A172 (cell line): ENCODE data around the gene ZFYVE21. TPM values are rescaled to one million over a fixed set of nuclear protein-coding genes. Genes with fewer than 3 reads are reported as not detected.
"Not testable (repeated sequence)": the region's sequence is repeated elsewhere in the genome, so short reads cannot be mapped to it uniquely, and the experiment has no call there.

Experiments used
- DNase-seq: peaks from one replicate; pipeline ENCODE4 v3.0.0-alpha.2; 2015; ENCODE audit warnings: low spot score
- total RNA-seq: library from RNA; depleted of rRNA; stranded (reverse); fragments of >200 nt; shearing (Covaris generic); gene quantifications from 2 replicates; pipeline ENCODE4 v1.2.3, GENCODE V29; 2014; rRNA removed

ZFYVE21 gene
- total RNA-seq, 1 experiment from 2014 or later = 57.4 TPM

DNA sequence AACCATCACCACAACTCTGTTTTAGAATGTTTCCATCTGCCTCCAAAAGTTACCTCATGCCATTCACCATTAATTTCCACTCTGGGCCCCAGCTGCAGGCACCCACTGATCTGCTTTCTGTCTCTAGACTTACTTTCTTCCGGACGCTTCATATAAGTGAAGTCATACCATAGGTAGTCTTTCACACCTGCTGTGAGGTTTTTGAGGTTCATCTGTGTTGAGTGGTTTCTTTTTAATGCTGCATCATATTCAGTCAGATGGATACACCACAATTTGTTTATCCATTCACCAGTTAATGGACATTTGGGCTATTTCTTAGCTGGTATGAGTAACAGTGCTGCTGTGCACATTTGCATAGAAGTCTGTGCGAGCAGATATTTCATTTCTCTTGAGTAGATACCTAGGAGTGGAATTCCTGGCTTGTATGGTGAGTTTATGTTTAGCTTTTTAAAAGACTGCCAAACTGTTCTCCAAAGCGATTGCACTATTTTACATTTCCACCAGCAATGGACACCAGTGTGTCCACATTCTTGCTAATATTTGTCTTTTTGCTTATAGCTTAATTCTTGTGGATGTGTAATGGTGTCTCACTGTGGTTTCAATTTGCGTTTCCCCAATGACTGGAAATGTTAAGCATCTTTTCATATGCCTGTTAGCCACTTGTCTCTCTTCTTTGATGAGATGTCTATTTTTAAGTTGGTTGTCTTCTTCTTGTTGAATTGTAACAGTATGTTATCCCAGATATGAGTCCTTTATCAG lies 48.3 kb downstream of the ZFYVE21 start:
- DNase-seq = no peak

DNA sequence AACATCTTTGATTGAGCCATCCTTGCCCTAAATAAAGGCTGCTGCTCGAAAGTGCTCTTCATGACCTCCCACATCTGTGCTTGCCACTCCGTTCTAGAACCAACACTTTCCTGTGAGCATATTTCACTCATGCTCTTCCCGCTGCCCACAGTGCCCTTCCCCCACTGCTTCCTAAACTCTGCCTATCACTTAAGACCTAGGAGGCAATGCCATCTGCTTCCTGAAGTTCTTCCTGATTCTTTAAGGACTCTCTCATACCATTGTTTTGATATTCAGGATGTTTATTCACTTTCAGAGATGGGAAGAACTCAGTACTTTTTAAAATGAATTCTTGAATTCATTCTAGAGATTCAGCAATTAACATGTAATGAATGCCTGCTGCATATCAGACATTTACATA lies 49.9 kb downstream of the ZFYVE21 start:
- DNase-seq = no peak

DNA sequence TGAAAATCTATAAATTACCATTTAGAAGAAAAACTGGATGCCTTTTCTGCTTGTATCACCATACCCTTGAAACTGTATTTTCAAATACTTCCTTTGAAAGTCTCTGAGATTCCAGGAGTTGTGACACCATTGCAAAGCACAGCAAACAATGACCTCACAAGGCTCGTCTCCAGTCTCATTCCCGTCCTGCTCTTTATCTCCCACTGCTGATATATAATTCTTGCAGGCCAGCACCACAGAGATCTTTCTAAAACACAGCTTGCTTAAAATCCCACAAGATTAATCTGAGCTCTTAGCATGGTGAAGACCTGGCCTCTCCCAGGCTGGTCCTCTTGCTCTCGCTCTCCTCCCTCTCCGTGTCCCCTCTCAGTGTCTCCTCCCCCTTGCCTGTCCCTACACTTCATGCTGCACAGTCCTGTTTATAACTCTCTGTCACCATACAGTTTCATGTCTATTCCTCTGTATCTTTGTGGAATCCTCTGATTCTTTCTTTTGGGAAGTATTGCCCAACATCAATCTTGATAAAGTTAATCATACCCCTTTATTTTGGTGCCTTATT lies 51.8 kb downstream of the ZFYVE21 start:
- DNase-seq = no peak

DNA sequence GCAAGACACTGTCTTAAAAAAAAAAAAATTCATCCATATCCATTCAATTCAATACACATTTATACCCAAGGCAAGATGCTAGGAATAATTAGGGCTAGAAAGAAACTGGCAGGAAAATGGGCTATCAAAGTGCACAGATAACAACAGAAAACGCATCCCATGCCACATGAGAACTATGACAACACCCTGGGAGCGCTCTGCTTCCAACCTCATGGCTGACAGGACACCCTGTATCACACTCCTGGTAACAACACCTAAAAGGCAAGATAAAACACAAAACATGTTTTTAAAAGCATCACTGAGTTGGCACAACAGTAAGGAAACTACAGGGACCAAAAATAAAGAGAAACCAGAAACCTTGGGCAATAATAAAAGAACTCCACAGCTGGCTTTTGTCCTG lies 54.9 kb downstream of the ZFYVE21 start:
- DNase-seq = no peak

DNA sequence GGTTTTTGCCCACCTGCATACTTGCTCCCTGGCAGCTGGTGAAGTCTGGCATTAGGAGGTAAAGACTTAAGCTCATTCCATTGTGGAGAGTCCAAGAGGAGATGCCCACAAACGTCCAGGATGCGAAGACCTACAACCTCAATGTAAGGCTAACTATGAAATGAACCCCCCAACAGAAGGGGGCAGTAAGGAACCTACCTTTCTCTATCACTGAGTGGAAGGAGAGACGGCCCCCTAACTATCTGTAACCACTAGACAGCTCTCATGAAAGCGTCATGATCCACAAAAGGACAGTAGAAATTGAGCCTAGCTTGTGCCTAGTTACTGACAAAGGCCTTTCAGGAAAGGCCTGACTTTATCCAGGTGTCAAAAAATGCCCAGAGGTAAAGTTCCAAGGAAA lies 55.3 kb downstream of the ZFYVE21 start:
- DNase-seq = no peak

DNA sequence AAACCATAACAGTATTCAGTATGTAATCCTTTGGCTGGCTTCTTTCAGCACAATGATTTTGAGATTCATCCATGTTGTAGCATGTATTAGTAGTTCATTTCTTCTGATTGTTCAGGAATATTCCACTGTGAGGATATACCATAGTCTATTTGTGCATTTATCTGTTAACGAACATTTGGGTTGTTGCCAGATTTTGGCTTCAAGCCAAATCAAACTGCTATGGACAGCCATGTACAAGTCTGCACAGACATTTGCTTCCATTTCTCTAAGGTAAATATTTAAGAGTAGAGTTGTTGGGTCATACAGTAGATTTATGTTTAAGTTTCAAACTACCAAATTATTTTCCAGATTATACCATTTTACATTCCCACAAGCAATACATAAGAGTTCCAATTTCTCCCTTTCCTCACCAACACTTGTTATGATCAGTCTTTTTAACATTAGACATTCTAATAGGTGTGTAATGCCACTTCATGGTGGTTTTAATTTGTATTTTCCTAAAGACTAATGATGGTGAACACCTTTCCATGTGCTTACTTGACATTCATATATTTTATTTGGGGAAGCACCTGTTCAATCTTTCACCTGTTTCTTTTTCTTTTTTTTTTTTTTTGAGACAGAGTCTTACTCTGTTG lies 56.6 kb downstream of the ZFYVE21 start:
- DNase-seq = no peak

DNA sequence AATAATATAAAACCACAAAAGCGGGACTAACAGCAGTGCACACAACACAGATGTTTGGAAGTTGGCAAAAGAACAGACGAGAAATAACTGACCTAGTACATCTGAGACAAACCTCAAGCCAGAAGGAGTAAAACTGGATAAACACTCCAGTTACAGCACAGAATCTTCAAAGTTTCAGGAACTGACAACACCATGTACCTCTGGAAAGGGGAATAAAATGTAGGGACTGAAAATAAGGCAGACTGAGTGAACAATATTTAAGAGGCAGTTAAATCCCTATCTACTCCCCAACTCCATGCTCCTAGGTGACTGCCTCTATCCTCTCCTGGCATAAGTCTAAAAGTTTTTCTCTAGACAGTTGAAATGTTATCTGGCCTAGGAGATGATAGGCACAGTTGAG lies 57.9 kb downstream of the ZFYVE21 start:
- DNase-seq = no peak

DNA sequence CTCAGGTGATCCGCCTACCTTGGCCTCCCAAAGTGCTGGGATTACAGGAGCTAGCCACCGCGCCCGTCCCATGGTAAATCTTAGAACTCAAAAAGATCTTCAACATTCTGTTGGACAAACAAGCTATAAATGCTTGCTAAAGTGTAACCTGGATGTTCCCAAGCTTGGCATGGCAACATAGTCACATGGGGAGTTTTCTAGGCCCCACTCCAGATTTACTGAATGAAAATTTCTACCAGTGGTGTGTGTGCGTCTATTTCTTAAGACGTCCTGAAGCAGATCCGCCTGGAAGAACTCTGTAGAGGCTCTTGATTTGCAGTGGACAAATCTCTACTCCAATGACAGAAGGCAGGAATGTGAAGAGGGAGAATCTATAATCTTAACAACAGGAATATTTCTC lies 59.9 kb downstream of the ZFYVE21 start:
- no peak for DNase-seq

DNA sequence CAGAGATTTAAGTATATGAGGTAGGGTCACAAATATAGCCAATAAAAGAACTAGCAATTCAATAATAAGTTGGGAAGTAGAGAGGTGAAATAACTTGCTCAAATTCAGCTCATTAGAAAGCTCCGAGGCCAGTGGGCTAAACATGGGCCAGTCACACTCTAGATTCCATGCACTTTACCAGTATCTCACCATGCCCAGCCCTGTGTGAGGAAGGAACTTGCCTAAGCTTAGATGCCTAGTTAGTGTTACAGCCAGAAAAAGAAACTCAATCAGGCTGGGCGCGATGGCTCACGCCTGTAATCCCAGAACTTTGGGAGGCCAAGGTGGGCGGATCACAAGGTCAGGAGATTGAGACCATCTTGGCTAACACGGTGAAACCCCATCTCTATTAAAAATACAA lies 60.7 kb downstream of the ZFYVE21 start:
- not testable (repeated sequence) for DNase-seq

DNA sequence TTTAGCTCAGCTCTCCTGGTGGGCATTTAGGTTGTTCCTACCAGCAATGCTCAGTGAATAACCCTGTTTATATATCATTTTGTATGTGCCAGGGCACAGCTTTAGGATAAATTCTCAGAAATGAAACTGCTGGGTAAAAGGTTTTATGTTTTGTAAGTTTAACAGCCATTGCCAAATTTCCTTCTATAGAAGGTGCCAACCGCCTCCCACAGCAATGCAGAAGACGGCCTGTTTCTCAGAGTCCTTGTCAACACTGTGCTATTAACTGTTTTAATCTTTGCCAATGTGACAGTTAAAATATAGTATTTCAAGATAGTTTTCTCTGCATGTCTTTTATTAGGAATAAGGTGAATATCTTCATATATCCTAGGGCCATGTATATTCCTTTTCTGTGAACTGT lies 66.8 kb downstream of the ZFYVE21 start:
- no peak for DNase-seq

Other genes starting within 250 kb of the ZFYVE21 start
- 13.2 and 40.3 TPM in 2 replicates for gene CKB, start 193.0 kb upstream of the ZFYVE21 start, total RNA-seq
- gene TRMT61A, start 186.6 kb upstream of the ZFYVE21 start, total RNA-seq = 8.5 and 10.2 TPM in 2 replicates
- 21.0 and 24.8 TPM in 2 replicates for gene BAG5, start 153.2 kb upstream of the ZFYVE21 start, total RNA-seq
- gene COA8, start 152.8 kb upstream of the ZFYVE21 start, total RNA-seq = 24.8 and 25.3 TPM in 2 replicates
- gene KLC1, start 86.6 kb upstream of the ZFYVE21 start, total RNA-seq = 166 and 174 TPM in 2 replicates
- gene XRCC3, start 359 bp upstream of the ZFYVE21 start, total RNA-seq = 24.4 and 24.5 TPM in 2 replicates
- gene PPP1R13B, start 131.8 kb downstream of the ZFYVE21 start, total RNA-seq = 4.0 and 4.8 TPM in 2 replicates
- not detected in 2 replicates for gene TDRD9, start 212.6 kb downstream of the ZFYVE21 start, total RNA-seq
- gene RD3L, start 226.7 kb downstream of the ZFYVE21 start, total RNA-seq = not detected in 2 replicates